GM21526 (cell line): Measurements from ENCODE around the gene PPP1R3A.

Source experiments
- ATAC-seq: cut with Tn5 transposase; IDR thresholded peaks from one replicate; pipeline ENCODE4 v1.9.1; 2021; ENCODE audit warnings: moderate library complexity; ENCODE audit not compliant: unreplicated experiment, low FRiP score

PPP1R3A gene

GRCh38 chr7:113880559-113880958, 38.2 kb downstream of the PPP1R3A start:
- no peak for ATAC-seq

DNA sequence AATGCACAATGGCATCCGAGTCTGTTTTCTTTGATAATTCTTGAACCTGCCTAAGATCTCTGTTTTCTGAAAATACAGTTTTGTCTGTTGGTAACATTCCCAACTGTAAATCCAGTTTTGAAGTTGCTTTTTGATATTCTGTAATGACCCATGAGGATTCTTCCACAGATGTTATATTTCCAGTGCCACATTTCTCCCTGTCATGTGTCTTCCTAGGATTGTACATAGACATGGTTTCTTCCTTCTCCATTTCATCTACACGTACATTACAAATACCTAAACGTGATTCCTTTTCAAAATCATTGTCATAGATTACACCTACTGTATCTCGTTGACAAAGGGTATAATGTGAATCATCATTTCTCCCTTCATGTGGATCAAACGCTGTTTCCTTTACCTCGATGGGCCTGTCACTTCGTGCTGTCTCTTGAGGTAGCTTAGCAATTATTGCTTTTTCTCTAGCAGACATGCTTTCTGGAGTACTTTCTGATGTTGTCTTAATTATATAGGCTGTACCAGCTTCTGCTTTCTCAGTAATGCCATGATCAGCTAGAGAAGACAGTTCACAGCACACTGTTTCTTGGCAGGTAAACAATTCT, 40.3 kb downstream of the PPP1R3A start:
- no peak for ATAC-seq

DNA sequence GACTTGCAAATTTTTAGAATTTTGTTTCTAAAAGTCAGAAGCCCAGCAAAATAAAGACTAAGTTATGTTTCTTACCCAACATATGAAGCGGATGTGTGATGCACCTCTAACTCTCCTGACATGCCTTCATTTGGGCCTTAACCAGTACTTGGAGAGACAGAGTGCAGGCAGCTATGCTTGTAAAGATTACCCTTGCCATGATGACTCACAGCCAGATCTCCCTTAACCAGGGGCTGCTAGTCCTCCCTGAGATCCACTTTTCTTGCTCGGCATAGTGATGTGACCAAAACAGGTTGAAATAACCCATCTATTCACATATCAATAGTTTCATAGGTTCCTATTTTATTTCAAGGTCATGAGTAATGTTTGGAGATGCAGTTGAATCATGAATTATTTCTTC, 43.6 kb downstream of the PPP1R3A start:
- no peak for ATAC-seq

DNA sequence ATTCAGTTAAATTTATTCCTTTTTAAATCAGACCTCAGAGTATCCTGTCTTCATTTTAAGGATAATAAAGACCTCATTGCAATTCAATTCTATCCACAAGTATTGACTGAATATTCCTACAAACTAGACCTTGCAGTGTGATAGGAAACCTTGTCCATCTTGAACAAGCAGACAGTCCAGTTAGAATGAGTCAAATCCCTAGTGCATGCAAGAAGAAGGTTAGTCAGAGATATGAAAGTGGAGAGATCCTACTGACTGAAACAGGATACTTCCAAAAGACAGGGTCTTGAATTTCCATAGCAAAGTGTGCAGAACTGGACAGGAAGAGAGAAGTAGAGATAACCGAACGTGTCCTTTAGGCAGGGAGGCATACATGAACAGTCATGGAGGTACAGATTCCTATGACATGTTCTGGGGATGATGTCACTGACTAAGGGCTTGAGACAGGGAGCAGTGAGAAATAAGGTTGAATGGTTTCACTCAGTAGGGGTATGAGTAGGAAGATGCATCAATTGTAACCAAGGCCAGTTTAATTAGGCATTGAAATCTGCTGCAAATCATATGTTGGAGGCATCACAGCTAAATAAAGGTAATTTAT, 45.2 kb downstream of the PPP1R3A start:
- no peak for ATAC-seq

- no peak for ATAC-seq
Measured at GRCh38 chr7:113872981-113873380, 45.8 kb downstream of the PPP1R3A start.

DNA sequence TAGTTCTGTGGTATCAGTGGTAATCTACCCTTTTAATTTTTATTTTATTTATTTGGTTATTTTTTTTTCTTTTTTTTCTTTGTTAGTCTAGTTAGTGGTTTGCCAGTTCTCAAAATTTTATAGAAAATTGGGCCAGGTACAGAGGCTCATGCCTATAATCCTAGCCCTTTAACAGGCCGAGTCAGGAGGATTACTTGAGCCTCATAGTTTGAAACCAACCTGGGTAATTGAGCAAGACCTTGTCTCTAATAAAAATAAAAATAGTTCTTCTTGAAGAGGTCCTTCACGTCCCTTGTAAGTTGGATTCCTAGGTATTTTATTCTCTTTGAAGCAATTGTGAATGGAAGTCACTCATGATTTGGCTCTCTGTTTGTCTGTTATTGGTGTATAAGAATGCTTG, 51.5 kb downstream of the PPP1R3A start:
- ATAC-seq: no peak

DNA sequence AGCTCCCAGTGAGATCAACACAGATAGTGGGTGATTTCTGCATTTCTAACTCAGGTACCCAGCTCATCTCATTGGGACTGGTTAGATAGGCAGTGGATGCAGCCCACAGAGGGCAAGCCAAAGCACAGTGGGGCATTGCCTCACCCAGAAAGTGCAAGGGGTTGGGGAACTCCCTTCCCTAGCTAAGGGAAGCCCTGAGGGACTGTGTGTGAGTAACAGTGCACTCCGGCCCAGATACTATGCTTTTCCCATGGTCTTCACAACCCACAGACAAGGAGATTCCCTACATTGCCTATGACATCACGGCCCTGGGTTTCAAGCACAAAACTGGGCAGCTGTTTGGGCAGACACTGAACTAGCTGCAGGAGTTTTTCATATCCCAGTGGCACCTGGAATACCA, 62.8 kb downstream of the PPP1R3A start:
- ATAC-seq: no peak

DNA sequence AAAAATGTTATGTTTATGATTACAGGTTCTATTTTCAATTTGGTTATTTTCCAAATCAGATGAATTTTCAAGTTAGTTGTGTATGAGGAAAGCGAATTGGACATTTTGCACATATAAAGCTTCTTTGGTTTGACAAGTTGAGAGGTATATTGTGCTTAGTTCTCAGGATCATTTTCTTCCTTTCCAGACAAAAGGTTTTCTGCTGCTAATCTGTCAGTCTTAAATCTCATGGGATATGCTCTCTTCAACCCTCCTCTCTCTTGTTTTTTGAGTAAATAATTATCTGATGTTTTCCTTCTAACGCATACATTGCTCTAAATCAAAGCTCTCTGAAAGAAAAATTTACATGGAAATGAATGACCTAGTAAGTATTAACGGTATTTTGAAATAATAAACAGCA, 77.9 kb downstream of the PPP1R3A start:
- no peak for ATAC-seq

DNA sequence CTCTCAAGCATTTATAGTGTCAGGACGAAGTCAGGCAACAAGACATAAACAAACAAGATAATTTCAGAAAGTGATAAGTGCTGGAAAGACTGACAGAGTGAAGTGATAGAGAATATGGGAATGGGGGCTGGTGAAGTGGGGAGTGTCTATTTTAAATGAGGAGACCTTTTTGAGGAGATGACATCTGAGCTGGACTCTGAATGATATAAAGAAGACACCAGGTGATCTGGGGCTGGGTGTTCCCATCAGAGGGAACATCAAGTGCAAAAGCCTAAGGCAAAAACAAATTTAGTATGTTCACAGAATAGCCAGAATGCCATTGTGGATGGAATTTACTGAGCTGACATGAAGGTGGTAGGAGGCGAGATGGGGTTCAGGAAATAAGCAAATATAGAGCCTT, 83.4 kb downstream of the PPP1R3A start:
- ATAC-seq: no peak

- no peak for ATAC-seq
Measured at GRCh38 chr7:113832196-113832745, 86.5 kb downstream of the PPP1R3A start.

- ATAC-seq: no peak
Measured at GRCh38 chr7:113831556-113831955, 87.3 kb downstream of the PPP1R3A start.

- no peak for ATAC-seq
Measured at GRCh38 chr7:113828581-113828980, 90.2 kb downstream of the PPP1R3A start.
